Fibroblast of the aortic adventitia (primary cell): ENCODE measurements around the gene LZTS3. TPM values are rescaled to one million over a fixed set of nuclear protein-coding genes. Genes with fewer than 3 reads are reported as not detected.
"Not testable (repeated sequence)": the region's sequence is repeated elsewhere in the genome, so short reads cannot be mapped to it uniquely, and the experiment has no call there.

Experiments used
- DNase-seq: peaks from one replicate; pipeline ENCODE4 v3.0.0-alpha.2; 2010; ENCODE audit warnings: low read depth
- H3K4me3 ChIP-seq: 2 replicates; pipeline ENCODE4 v1.5.1; 2011; ENCODE audit warnings: low read depth, mild to moderate bottlenecking, control low read depth, low read length, moderate library complexity
- CTCF ChIP-seq: IDR thresholded peaks from 2 replicates; pipeline ENCODE4 v1.5.1; 2011; ENCODE audit warnings: mild to moderate bottlenecking, low read length, control low read depth, inconsistent platforms; ENCODE audit not compliant: insufficient read depth
- total RNA-seq: library from RNA; depleted of rRNA; stranded (reverse); fragments of >200 nt; gene quantifications from 2 replicates; pipeline ENCODE4 v1.2.3, GENCODE V29; 2012; ENCODE audit warnings: low replicate concordance

The LZTS3 gene
- total RNA-seq, 1 donor, result 3.6 TPM

- H3K4me3 ChIP-seq, result no peak overlapping the region
- DNase-seq, result no peak
- no peak for TF ChIP-seq CTCF
These were observed 51.3 kb downstream of the LZTS3 start for GRCh38 chr20:3121955-3122610.

GRCh38 chr20:3121271-3121911, 52.0 kb downstream of the LZTS3 start:
- no peak for DNase-seq
- no peak overlapping the region for H3K4me3 ChIP-seq
- no peak for TF ChIP-seq CTCF

- no peak for DNase-seq
- TF ChIP-seq CTCF, result no peak
- no peak overlapping the region for H3K4me3 ChIP-seq
These were observed 54.3 kb downstream of the LZTS3 start for GRCh38 chr20:3119044-3119443.

- H3K4me3 ChIP-seq, result not testable (repeated sequence)
- TF ChIP-seq CTCF, result peak; percentile 84
- DNase-seq, result peak; percentile 84
These were observed 55.4 kb downstream of the LZTS3 start for GRCh38 chr20:3117839-3118379.

- DNase-seq, result no peak
- no peak for TF ChIP-seq CTCF
- no peak overlapping the region for H3K4me3 ChIP-seq
These were observed 57.0 kb downstream of the LZTS3 start for GRCh38 chr20:3116341-3116740.

- peak; percentile 85 for TF ChIP-seq CTCF
- peak; percentile 65 for DNase-seq
- H3K4me3 ChIP-seq, result no peak overlapping the region
These were observed 57.9 kb downstream of the LZTS3 start for GRCh38 chr20:3115190-3116107.
